ENCODE measurements around the gene RGL2.

The RGL2 gene

DNA sequence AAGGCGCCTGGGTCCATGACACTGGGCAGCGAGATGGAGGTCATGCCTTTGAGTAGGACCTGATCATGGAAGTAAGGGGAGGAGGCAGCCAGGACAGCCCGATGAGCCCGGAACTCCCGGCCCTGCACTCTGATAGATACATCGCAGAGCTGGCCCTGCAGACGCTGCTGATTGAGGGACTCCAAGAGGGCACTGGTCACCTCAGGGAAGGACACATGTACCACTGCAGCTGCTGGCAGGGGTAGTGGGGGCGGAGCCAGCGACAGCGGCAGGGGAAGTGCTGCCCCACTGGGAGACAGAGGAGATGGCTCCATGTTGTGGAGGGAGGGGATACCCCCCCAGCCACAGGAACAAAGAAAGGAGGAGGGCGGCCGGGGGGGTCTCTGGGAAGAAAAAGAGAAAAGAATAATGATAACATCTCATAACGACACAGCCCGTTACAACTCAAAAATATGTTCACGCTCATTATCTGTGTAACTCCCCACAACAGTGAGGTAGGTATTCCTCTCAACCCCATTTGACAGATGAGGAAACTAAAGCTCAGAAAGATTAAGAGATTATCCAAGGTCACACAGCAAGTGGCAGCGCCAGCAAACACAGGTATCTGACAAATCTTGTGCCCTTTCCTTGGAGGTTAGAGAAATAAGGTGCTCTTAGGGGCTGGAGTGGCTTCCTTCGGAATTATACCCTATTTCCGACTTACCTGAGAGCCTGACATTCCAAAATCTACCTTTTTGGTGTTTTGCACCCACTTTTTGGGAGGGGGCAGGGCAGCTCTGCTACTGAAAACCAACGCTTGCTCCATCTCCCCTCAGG lies 18.1 kb upstream of the RGL2 start:
- no peak for DNase-seq

DNA sequence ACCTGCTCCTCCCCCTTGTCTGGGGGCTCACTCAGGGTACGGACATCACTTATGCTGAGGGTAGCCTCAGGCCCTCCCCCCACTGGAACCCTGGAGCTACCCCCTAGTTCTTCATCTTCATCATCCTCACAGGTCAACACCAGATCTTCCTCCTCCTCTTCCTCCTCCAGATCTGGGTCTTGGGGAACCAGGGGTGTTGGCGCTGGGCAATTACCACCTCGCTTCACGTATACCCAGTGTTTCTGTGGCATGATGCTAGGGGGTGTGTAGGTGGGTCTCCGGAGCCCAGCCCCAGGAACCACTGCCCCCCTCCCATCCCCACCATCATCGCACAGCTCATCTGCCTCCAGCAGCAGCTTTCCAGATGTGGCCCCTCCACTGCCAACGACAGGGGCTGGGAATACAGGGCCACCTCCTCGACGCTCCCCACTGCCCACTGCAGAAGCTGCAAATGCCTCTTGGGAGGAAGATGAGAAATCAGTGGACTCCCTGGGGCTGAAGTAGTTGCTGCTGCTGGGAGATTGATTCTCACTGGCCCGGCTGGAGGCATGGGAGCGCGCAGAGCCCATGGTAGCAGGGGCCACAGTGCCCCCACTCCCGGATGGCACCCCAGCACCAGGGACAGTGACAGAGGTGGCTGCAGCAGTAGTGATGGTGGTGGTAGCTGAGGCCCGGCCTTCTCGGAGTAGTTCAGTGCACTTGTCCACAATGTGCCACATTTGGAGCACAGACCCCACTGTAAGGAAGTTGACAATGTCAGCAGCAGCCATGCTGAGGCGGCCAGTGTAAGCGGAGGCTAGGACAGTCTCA lies 17.3 kb upstream of the RGL2 start:
- no peak for DNase-seq

GRCh38 chr6:33314943-33315792 lies 16.4 kb upstream of the RGL2 start:
- DNase-seq: no peak

GRCh38 chr6:33314515-33314942 lies 15.8 kb upstream of the RGL2 start:
- peak; percentile 71 for DNase-seq

DNA sequence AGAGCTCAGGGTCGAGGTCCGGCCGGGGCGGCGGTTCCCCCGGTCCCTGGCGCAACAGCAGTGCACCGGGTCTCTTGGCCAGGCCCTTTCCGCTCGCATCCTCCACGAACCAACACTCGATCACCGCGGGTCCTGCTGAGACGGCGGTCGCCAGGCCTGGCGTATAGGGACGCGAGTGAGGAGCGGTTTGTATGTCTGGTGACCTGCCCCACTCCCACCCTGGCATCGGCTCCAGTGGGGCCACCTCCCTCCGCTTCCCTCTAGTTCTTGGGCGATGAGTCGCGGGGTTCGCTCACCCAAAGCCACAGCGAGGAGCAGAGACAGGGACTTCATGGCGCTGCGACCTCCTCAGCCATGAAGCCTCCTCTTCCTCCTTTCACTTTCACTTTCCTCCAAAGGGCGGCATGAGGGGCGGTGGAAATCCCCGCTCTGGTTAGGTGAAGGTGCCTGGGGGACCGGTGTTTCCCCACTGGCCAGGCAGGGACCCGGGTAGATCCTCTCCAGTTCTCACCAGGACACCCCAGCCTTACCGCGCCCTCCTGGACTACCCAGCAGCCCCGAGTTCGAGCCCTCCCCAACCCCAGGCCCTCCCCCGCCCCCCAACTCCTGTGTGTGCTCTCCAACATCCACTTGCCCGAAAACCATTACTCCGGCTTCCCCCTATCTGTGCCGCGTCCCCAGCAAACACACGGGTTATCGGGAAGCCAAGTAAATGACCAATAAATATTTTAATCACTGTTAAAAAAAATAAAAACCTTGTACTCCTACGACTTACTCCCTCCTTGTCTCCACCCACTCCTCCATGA lies 15.2 kb upstream of the RGL2 start, which contains the start of gene TAPBP:
Gene TAPBP (minus strand): TSS at position 370 of the 806 bp plus-strand sequence. CDS start 37 bp downstream, at position 333.
- peak; percentile 92 for DNase-seq

- peak; percentile 36 for DNase-seq
Measured at GRCh38 chr6:33313105-33313708, 14.5 kb upstream of the RGL2 start.

- peak; percentile 86 for DNase-seq
Measured at GRCh38 chr6:33312361-33313104, 13.8 kb upstream of the RGL2 start.

GRCh38 chr6:33306356-33306755 lies 7.6 kb upstream of the RGL2 start:
- DNase-seq: no peak

GRCh38 chr6:33305052-33305451 lies 6.3 kb upstream of the RGL2 start:
- DNase-seq: no peak

- DNase-seq: no peak
Measured at GRCh38 chr6:33304216-33304615, 5.5 kb upstream of the RGL2 start.

GRCh38 chr6:33301877-33302276 lies 3.1 kb upstream of the RGL2 start:
- DNase-seq: no peak

DNA sequence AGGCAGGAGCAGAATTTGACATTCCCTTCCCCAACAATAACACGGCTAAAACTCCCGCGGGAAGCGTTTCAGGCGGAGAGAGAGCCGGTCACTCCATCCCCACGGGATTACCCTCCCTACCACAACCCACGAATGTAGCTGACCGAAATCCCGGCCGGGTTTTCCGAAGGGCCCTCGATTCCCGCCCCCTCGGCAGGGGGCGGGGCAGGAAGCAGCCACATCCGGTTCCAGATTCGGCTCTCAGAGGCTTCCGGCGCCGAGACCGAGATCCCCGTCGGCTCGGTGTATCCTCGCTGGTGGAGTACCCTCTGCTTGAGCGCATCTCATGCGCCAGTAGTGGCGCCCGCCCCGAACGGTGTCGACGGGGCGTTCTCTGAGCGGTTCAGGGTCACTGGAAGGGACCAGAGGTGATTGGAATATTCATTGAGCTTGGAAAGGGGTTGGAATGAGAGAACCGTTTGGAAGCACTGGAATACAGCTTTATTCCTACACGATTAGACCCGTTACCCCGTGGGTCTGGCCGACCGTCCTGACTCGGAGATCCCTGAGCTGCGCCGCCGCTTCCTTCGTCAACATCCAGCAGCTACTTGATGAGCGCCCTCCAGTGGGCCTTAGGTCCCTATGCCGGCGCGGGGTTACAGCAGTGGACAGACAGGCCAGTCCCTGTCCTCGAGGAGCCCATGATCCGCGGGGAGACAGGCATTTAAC lies 649 bp upstream of the RGL2 start:
- peak; percentile 96 for DNase-seq

DNA sequence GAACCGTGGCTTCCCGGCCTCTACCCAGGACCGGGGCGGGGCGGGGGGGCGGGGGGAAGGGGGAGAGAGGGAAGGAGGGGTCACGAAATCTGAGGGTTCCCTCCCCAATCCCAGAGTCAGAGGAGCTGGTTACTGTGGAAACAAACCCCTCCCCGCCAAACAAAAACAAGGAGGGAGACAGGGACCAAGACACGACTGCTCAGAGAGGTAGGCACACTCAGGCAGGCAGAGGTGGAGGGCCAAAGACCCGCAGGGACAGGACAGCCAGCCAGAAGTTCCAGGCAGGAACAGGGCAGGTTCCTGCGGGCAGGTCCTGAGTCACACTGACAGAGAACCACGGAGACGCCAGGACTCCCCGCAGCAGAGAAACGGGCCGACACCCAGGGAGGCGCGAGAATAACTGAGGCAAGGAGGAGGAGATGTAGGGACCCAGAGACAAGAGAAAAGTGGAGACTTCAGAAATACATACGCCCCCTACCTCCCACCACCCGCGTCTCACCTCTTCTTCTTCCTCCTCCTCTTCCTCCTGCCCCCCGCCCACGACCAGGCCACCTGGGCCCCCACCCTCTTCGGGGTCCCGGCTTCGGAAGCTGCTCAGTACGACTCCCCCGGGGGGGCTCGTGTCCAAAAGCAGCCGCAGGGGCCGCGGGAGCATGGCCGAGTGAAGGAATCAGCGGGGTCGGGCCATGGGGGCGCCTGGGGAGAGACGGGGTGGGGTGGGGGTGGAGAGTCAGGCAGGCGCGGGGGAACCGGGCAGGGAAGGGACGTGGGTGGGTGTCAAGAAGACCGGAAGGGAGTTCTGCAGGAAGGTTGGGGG lies 578 bp downstream of the RGL2 start:
- DNase-seq: peak; percentile 75

DNA sequence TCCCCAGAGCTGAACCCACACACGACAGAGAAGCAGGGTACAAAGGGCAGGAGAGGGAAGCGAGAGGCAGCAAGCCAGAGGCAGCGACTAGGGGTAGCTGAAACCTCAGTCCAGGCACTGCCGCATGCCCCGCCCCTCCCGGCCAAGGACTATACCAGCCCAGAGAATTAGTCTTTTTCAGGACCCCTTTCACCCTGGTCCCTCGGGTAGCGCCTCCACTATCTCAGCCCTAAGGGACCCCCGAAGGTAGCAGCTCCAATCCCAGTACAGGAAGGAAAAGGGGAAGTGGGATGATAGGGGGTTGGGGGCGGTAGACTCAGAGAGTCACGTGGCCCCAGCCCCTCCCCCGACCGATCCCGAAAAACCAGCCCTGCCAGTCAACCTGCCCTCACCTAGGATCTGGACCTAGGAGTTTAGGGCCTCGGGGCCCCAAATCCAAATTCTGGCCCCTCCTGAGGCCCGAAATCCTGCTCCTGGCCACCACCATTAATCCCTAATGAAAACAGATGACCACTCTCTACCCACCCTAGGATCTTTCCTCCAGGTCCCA lies 1.3 kb downstream of the RGL2 start:
- no peak for DNase-seq

DNA sequence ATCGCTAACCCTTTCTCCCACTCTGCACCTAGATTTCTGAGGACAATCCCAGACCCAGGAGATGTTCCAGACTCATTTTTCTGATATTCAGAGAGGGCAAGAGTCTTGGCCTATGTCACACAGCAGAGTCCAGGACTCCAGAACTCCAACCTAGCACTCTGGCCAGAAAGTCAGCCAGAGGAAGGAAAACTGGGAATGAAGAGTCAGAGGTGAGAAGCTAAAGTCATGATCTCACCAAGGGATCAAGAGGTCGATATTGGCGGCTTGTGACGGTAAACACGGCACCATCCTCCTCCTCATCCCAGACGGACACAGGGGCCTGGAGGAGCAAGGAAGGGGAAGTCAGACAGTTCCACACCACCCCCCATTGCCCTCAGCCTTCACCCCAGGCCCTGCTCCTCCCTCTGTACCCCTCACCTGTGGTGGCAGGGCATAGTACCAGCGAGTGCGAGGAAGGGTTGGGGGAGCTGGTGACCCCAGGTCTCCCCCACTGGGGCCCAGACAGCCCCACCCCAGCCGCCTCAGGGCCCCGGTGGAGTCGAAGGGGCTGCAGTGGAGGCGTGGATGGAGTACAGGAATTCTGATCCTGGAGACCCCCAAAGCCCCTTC lies 1.8 kb downstream of the RGL2 start:
- DNase-seq: no peak

- DNase-seq: no peak
Measured at GRCh38 chr6:33295621-33296369, 2.9 kb downstream of the RGL2 start.

DNA sequence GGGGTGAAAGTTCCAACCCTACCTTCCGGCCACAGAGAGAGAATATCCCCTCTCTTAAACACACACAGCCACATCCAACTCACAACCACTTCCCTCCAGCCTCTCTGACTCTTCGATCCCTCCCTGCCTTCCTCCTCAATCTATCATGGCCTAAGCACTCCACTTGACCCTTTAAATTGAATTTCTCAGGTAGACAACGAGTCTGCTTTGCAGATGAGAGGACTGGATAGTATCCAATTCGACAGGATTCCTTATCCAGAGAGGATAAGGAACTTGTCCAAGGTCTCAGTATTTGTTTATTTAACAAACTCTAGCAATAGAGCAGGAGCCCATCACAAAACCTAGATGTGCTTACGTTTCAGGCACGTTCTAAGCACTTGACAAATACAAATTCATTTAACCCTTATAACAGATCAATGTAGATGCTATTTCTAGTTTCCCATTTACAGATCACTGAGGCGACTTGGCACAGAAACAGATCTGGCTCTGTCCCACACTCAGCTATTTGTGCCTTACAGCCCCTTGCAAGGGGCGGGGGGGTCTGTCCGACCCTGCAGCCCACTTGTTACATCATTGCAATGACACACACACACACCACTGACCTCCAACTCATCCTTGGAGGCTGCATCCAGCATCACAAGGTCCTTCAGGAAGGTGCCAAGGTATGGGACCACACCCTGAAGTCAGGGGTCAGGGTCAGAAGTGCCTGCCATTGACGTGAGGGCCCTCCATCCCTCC lies 4.5 kb downstream of the RGL2 start:
- DNase-seq: no peak

Measured in activated CD4-positive, alpha-beta T cell treated with anti-CD3 and anti-CD28 coated beads, Interleukin-2, Interleukin-6, amounts not matched to agents 100 ng/mL and 50 ng/mL, durations not matched to agents 16 hours and 8 hours (primary cell).